K562 (cell line): Measurements from ENCODE around the gene TCEANC2. TPM values are rescaled to one million over a fixed set of nuclear protein-coding genes. Genes with fewer than 3 reads are reported as not detected.

Source experiments
- ATAC-seq: fragments of 200-7000 bp; cut with Tn5 transposase; 3 replicates; pipeline ENCODE4 v1.9.1; 2020; ENCODE audit warnings: moderate library complexity
- BruUV-seq: library from RNA; stranded (reverse); fragments of 400-500 nt; replicated peaks from 2 replicates; lab custom pipeline; 2021; lab: Mats Ljungman, UMichigan
- CTCF ChIA-PET: fragments of 300-600 bp; formaldehyde crosslinking; extraction: SDS; loops from one replicate; lab custom pipeline; 2021; ENCODE audit warnings: low intra/inter-chr PET ratio; lab: Yijun Ruan, JAX
- POLR2A ChIA-PET: fragments of 300-600, 350-650 bp; sonication (Branson Sonifier 250); formaldehyde crosslinking; extraction: SDS; loops from one replicate; lab custom pipeline; 2021; ENCODE audit warnings: antibody characterized with exemption, inconsistent platforms; lab: Yijun Ruan, JAX
- DNase-seq, 4 experiments: peaks; one replicate each; pipeline versions ENCODE4 v3.0.0 to v3.0.0-alpha.2; 2011 to 2018; ENCODE audit warnings: low spot score in 3 of 4, mixed read lengths in 3 of 4; ENCODE audit errors: extremely low read depth in 1 of 4
- FAIRE-seq: peaks from 2 replicates; lab custom pipeline; 2011; peaks lifted over from hg19 to GRCh38; lab: Jason Lieb, UNC
- H2AFZ ChIP-seq: 2 replicates; pipeline ENCODE4 v1.6.0; 2011; ENCODE audit warnings: low read depth, low read length, control low read depth, inconsistent platforms
- H3K27ac ChIP-seq: fragments of 200-600 bp; 3 replicates; pipeline ENCODE4 v1.8.0; 2011; ENCODE audit warnings: low read depth, mild to moderate bottlenecking, control low read depth, inconsistent platforms, low read length, moderate library complexity, mixed read lengths; ENCODE audit errors: extremely low read depth
- H3K27me3 ChIP-seq, 2 experiments: fragments of 300-600 bp in 1 of 2; 2 replicates in 1 of 2; 3 replicates in 1 of 2; pipeline versions ENCODE4 v1.6.0 to v1.8.0; 2011; ENCODE audit warnings: inconsistent platforms in 2 of 2, low read length in 2 of 2, mild to moderate bottlenecking in 1 of 2, mixed read lengths in 1 of 2, moderate library complexity in 1 of 2; ENCODE audit not compliant: control insufficient read depth in 2 of 2, insufficient read depth in 2 of 2
- H3K36me3 ChIP-seq: fragments of 300-600 bp; 3 replicates; pipeline ENCODE4 v1.8.0; 2011; ENCODE audit warnings: mild to moderate bottlenecking, low read length, inconsistent platforms; ENCODE audit not compliant: control insufficient read depth, insufficient read depth
- H3K4me1 ChIP-seq, 2 experiments: fragments of 200-600 bp in 1 of 2; replicated peaks in 1 of 2; 2 replicates in 1 of 2; 3 replicates in 1 of 2; pipeline versions ENCODE4 v1.5.1 to v1.8.0; 2011; ENCODE audit warnings: inconsistent platforms in 2 of 2, low read length in 2 of 2, mild to moderate bottlenecking in 1 of 2, mixed read lengths in 1 of 2, moderate library complexity in 1 of 2; ENCODE audit not compliant: control insufficient read depth in 2 of 2, insufficient read depth in 2 of 2
- H3K4me2 ChIP-seq: 2 replicates; pipeline ENCODE4 v1.6.1; 2011; ENCODE audit warnings: low read length, control low read depth, inconsistent platforms, mixed read lengths; ENCODE audit not compliant: insufficient read depth
- H3K4me3 ChIP-seq: fragments of 200-600 bp; sonication (generic), shearing (Covaris generic); 2 replicates; pipeline ENCODE4 v1.5.1; 2016; ENCODE audit warnings: control low read depth, inconsistent platforms
- H3K79me2 ChIP-seq: fragments of 200-600 bp; 3 replicates; pipeline ENCODE4 v1.8.0; 2011; ENCODE audit warnings: low read length, inconsistent platforms; ENCODE audit not compliant: control insufficient read depth, insufficient read depth
- H3K9ac ChIP-seq, 2 experiments: 2 replicates each; pipeline versions ENCODE4 v1.6.0 to v1.6.1; 2011; ENCODE audit warnings: low read depth in 2 of 2, low read length in 2 of 2, control low read depth in 1 of 2, inconsistent platforms in 1 of 2, mild to moderate bottlenecking in 1 of 2, mixed read lengths in 1 of 2; ENCODE audit not compliant: insufficient read depth in 1 of 2
- H3K9me1 ChIP-seq: one replicate; pipeline ENCODE4 v1.6.0; 2011; ENCODE audit warnings: inconsistent platforms, mild to moderate bottlenecking, low read length, moderate library complexity; ENCODE audit not compliant: control insufficient read depth, insufficient read depth
- H3K9me3 ChIP-seq: replicated peaks from 2 replicates; pipeline ENCODE4 v1.5.1; 2011; ENCODE audit warnings: low read depth, low read length, inconsistent platforms; ENCODE audit not compliant: control insufficient read depth, insufficient read depth
- H4K20me1 ChIP-seq: replicated peaks from 2 replicates; pipeline ENCODE4 v1.6.1; 2011; ENCODE audit warnings: low read length, inconsistent platforms, mixed read lengths; ENCODE audit not compliant: control insufficient read depth, insufficient read depth
- E2F4 ChIP-seq: sonication (generic); formaldehyde crosslinking; IDR thresholded peaks from 2 replicates; pipeline ENCODE4 v1.8.0; 2022; ENCODE audit warnings: mild to moderate bottlenecking, low read depth, missing genetic modification reagents
- TAF9B ChIP-seq: fragments of 450-650 bp; IDR thresholded peaks from 2 replicates; pipeline ENCODE4 v1.6.1; 2018; ENCODE audit warnings: mild to moderate bottlenecking; ENCODE audit not compliant: partially characterized antibody
- TCF7 ChIP-seq: sonication (generic); IDR thresholded peaks from 2 replicates; pipeline ENCODE4 v1.6.1; 2016; ENCODE audit warnings: antibody characterized with exemption, borderline replicate concordance
- TCFL5 ChIP-seq: fragments of 250-450 bp; sonication (Bioruptor Pico); conservative IDR thresholded peaks from 2 replicates; pipeline ENCODE4 v1.6.1; 2021; ENCODE audit warnings: mild to moderate bottlenecking, moderate library complexity, matching md5 sums
- USF1 ChIP-seq: sonication (generic); formaldehyde crosslinking; IDR thresholded peaks from 2 replicates; pipeline ENCODE4 v1.9.0; 2022; ENCODE audit warnings: mild to moderate bottlenecking, missing genetic modification reagents
- ZBTB12 ChIP-seq: fragments of 250-450 bp; sonication (Bioruptor Pico); IDR thresholded peaks from 2 replicates; pipeline ENCODE4 v1.4.0; 2020
- ZBTB8A ChIP-seq: fragments of 450-650 bp; IDR thresholded peaks from 2 replicates; pipeline ENCODE4 v1.6.1; 2018; ENCODE audit warnings: mild to moderate bottlenecking, moderate library complexity; ENCODE audit not compliant: partially characterized antibody
- ZNF12 ChIP-seq: sonication (generic); formaldehyde crosslinking; IDR thresholded peaks from 2 replicates; pipeline ENCODE4 v1.4.0; 2020; ENCODE audit warnings: mild to moderate bottlenecking, missing genetic modification reagents
- ZNF143 ChIP-seq: sonication (generic); formaldehyde crosslinking; IDR thresholded peaks from 2 replicates; pipeline ENCODE4 v1.9.0; 2022; ENCODE audit warnings: mild to moderate bottlenecking, missing genetic modification reagents
- ZNF511 ChIP-seq: sonication (generic); formaldehyde crosslinking; IDR thresholded peaks from 2 replicates; pipeline ENCODE4 v1.8.0; 2022; ENCODE audit warnings: mild to moderate bottlenecking, missing genetic modification reagents
- ZNF592 ChIP-seq: fragments of 450-650 bp; IDR thresholded peaks from 2 replicates; pipeline ENCODE4 v1.6.1; 2017; ENCODE audit warnings: antibody characterized with exemption, mild to moderate bottlenecking
- ZNF76 ChIP-seq: fragments of 250-450 bp; sonication (Bioruptor Pico); IDR thresholded peaks from 2 replicates; pipeline ENCODE4 v1.4.0; 2020; ENCODE audit warnings: mild to moderate bottlenecking, moderate library complexity, borderline replicate concordance
- ZNF785 ChIP-seq: fragments of 250-450 bp; sonication (Bioruptor Pico); IDR thresholded peaks from 2 replicates; pipeline ENCODE4 v1.4.0; 2020; ENCODE audit warnings: mild to moderate bottlenecking
- ZSCAN29 ChIP-seq: fragments of 450-650 bp; IDR thresholded peaks from 2 replicates; pipeline ENCODE4 v1.6.1; 2017
- WGBS: fragments of 100-300 bp; shearing (Covaris generic); methylation state at CpG from one replicate; pipeline ENCODE4 v1.1.6; 2016; ENCODE audit warnings: low coverage, mixed read lengths; ENCODE audit not compliant: insufficient coverage; ENCODE audit errors: missing lambda C conversion rate; 5-methylcytosine and 5-hydroxymethylcytosine counted together
- in situ Hi-C: fragments of 300-500 bp; cut with MboI; formaldehyde crosslinking; loops from 4 replicates; pipeline ENCODE4 v1.15.0; 2018; ENCODE audit warnings: inconsistent platforms, mixed read lengths
- intact Hi-C: fragments of 100-400 bp; cut with micrococcal nuclease; formaldehyde crosslinking; loops from 2 replicates; pipeline ENCODE4 v1.14.2; 2022
- polyA plus RNA-seq, 8 experiments: library from polyadenylated mRNA; depleted of rRNA in 4 of 8; stranded (reverse) in 5 of 8; unstranded in 3 of 8; fragments of >200 nt; fragmentation: Nextera tagmentation in 2 of 8; fragmentation: Illumina TruSeq in 1 of 8; extraction: Ambion mirVana in 2 of 8; extraction: Trizol in 1 of 8; gene quantifications; 2 replicates each; pipeline versions ENCODE4 v1.2.1 to v1.2.3, GENCODE V29; 2011 to 2014; ENCODE audit warnings: inconsistent platforms in 1 of 8, missing spikeins in 1 of 8
- total RNA-seq, 7 experiments: library from RNA; depleted of rRNA in 6 of 7; stranded (reverse); fragments of >200 nt in 6 of 7; fragmentation: Illumina TruSeq in 2 of 7; extraction: Trizol in 2 of 7; gene quantifications; 2 replicates each; pipeline versions ENCODE4 v1.2.1 to v1.2.3, GENCODE V29; 2011 to 2021; ENCODE audit warnings: low replicate concordance in 1 of 7

The TCEANC2 gene
- total and polyA plus RNA-seq, 9 of the 15 experiments (the other 6 are each of a cell fraction or from before 2014, with no cell fraction given), result 3.3 to 10.2 (median 7.0) TPM

GRCh38 chr1:54105080-54105479 lies 51.7 kb downstream of the TCEANC2 start:
- Histone ChIP-seq H3K4me1 (peaks cover 5 to 6% of the 10 kb centered on the region in 2 experiments; a peak in 3 of 5 replicates), H3K9ac (no peak overlapping the region), H3K27ac (no peak overlapping the region)
- DNase-seq, result no peak
- intact Hi-C loops, result no loop called here
- TF ChIP-seq ZBTB8A (no peak), ZNF143 (no peak), ZNF592 (no peak), E2F4 (CRISPR knock-in tag) (no peak), ZNF12 (CRISPR knock-in tag) (no peak), TAF9B (no peak), ZNF511 (CRISPR knock-in tag) (no peak), ZSCAN29 (no peak), TCF7 (no peak), ZBTB12 (no peak), ZNF76 (CRISPR knock-in tag) (no peak), ZNF785 (no peak), TCFL5 (CRISPR knock-in tag) (no peak), USF1 (CRISPR knock-in tag) (no peak)
- TF ChIP-seq, all 486 proteins: peak for 0
- H3K27me3 ChIP-seq, result no peaks in the 10 kb centered on the region
- ATAC-seq, result no peak
- no peak for FAIRE-seq
- H3K4me2 ChIP-seq, result no peak overlapping the region
- H3K36me3 ChIP-seq, result no peaks in the 10 kb centered on the region
- no peaks in the 10 kb centered on the region for H4K20me1 ChIP-seq
- in situ Hi-C loops, result no loop called here
- H3K9me3 ChIP-seq, result no peaks in the 10 kb centered on the region
- BruUV-seq, result no TSS peak
- H2AFZ ChIP-seq, result no peak overlapping the region
- 22% methylated on average over 1 of the region's 1 CpG for WGBS
- H3K79me2 ChIP-seq, result no peaks in the 10 kb centered on the region
- ChIA-PET POLR2A (interaction anchor here (0.6 to 1.0 kb wide), 3 partner anchors 108 to 1938 kb away, joined by 3 read pairs; no protein-coding TSS in a partner anchor), CTCF (no interaction called here)
- no peaks in the 10 kb centered on the region for H3K9me1 ChIP-seq
- no peak overlapping the region for H3K4me3 ChIP-seq
